T-helper 1 cell treated with Interleukin-12 subunit alpha and Interleukin-12 subunit beta and Interleukin-4 antibody, amounts not matched to agents 30 μg/mL and 1 μg/mL, for 36 hours (primary cell): Measurements from ENCODE around the gene MAP4.

Source experiments
- H3K27ac Mint-ChIP-seq: one replicate; pipeline ENCODE4 v1.8.0; 2021; ENCODE audit warnings: mild to moderate bottlenecking, mixed read lengths
- H3K27me3 Mint-ChIP-seq: one replicate; pipeline ENCODE4 v1.8.0; 2021; ENCODE audit warnings: low read depth, mixed read lengths
- H3K36me3 Mint-ChIP-seq: one replicate; pipeline ENCODE4 v1.8.0; 2021; ENCODE audit warnings: low read depth, mixed read lengths
- H3K4me1 Mint-ChIP-seq: one replicate; pipeline ENCODE4 v1.8.0; 2021; ENCODE audit warnings: low read depth, mixed read lengths
- H3K4me3 Mint-ChIP-seq: one replicate; pipeline ENCODE4 v1.8.0; 2021; ENCODE audit warnings: mild to moderate bottlenecking, moderate library complexity, mixed read lengths
- H3K9me3 Mint-ChIP-seq: one replicate; pipeline ENCODE4 v1.8.0; 2021; ENCODE audit warnings: mixed read lengths

The MAP4 gene

DNA sequence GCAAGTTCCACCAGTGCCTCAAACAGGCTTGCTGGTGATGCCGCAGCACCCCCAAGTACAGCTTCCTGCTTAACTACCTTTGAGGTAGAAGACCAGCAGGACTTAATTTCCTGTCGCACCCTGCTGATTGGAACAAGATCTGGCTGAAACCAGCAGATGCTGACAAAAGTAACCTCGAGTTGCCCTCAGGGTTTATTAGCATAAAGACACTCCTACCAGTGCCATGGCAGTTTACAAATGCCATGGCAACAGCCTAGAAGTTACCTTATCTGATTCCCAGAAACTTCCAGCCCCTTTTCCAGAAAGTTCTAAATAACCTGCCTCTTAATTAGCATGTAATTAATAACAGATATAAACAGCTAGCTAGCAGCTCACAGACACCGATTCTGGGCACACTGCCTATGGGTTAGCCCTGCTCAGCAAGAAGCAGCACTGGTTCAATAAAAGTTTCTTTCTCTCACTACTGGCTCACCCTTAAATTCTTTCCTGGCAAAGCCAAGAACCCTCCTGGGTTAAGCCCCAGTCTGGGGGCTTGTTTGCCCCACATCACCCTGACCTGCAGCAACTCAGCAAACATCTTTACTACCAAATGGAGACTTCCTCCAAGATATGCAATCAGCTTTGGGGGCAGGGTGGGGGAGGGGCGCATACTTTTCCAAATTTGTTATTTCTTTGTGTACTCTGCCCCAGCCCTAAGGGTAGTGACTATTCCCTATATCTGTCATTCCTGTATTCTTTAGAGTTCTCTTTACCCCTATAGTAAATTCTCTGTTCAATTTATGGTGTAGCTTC is 54.2 kb downstream of the MAP4 start:
- peak overlapping the region; percentile 81 for H3K27ac Mint-ChIP-seq
- H3K27me3 Mint-ChIP-seq, result no peaks in the 10 kb centered on the region
- peak overlapping the region; percentile 26 for H3K4me3 Mint-ChIP-seq
- H3K9me3 Mint-ChIP-seq, result no peaks in the 10 kb centered on the region
- H3K4me1 Mint-ChIP-seq, result peaks cover 19% of the 10 kb centered on the region
- peaks cover 4% of the 10 kb centered on the region for H3K36me3 Mint-ChIP-seq

DNA sequence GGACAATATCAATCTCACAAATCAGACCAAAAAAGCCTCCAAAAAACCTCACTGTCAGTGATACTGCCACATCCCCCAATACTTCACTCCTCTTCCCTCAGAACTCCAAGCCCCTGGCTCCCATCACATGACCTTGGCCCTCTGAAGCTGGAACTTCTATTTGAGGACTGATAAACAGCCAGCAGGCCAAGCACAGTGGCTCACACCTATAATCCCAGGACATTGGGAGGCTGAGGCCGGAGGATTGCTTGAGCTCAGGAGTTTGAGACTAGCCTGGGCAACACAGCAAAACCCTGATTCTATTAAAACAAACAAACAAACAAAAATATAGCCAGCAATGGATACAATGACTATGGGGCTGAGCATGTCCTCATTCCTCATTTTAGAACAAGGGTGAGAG is 55.2 kb downstream of the MAP4 start:
- no peaks in the 10 kb centered on the region for H3K27me3 Mint-ChIP-seq
- H3K36me3 Mint-ChIP-seq, result peaks cover 4% of the 10 kb centered on the region
- H3K4me1 Mint-ChIP-seq, result peaks cover 19% of the 10 kb centered on the region
- no peaks in the 10 kb centered on the region for H3K9me3 Mint-ChIP-seq
- H3K4me3 Mint-ChIP-seq, result no peak overlapping the region
- peak overlapping the region; percentile 23 for H3K27ac Mint-ChIP-seq

DNA sequence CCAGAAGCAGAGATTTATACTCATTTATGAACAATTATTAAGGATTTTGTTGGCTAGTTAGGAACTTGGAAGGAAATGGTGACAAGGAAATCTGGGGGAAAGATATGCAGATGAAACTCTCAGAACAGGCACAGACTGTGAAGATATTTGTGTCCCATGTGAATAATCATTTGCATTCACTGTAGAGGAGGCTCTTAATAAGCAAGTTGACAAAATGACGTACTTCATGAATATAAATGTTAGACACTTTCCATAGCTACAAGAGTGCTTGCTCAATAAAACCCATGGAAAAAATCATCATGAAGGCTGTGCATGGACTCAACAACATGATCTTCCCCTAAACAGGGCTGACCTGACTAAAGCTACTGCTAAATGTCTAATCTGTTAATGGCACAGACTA is 59.7 kb downstream of the MAP4 start:
- Mint-ChIP-seq H3K4me1 (peaks cover 5% of the 10 kb centered on the region), H3K36me3 (peaks cover 3% of the 10 kb centered on the region), H3K27ac (no peak overlapping the region), H3K27me3 (no peaks in the 10 kb centered on the region), H3K9me3 (no peaks in the 10 kb centered on the region), H3K4me3 (no peak overlapping the region)

DNA sequence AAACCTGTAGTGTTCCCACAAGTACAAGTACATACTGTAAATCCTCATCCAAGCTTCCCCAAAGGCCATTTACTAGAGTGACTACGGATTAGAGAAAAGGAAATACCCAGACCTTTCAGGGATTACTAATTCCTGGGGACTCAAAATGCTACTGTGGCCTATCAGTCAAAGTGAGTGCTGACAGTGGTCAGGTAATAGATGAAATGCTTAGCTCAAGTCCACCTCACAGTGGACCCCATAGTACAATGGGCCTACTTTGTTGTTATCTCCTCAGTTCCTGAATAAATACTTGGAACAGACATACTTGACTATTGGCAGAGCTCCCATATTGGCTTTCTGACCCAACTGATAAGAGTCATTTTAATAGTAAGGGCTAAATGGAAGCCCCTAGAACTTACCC is 61.6 kb downstream of the MAP4 start:
- Mint-ChIP-seq H3K4me1 (no peaks in the 10 kb centered on the region), H3K9me3 (no peaks in the 10 kb centered on the region), H3K27me3 (no peaks in the 10 kb centered on the region), H3K36me3 (no peaks in the 10 kb centered on the region), H3K27ac (no peak overlapping the region), H3K4me3 (no peak overlapping the region)

DNA sequence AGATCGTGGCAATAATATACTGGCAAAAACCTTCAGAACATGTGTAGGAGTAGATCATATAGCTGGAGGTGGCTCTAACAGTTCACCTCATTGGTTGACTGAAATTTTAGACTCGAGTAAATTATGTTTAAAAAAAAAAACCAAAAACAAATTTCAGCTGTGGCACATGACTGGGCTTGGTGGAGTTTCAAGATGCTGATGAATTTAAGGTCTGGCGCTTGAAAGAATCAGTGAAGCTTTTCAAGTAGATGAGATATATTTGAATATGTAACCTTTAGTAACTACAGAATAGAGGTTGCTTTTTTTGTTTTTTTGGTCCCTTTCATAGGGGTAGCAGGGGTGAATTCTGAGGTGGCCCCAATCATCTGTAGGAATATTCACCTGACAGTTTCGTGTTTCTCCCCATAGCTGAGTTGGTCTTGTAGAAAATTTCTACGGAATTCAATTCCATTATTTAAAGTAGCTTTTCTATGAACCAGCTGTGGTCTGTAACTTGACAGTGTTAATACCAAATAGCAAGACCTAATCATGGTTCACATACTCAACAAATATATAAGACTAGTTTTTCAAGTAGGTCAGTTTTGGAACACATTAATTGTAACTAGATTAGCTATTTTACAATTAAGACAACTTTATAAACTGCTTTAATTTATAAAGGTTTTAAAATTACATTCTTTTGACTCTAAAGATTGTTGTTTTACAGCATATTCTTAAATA is 65.6 kb downstream of the MAP4 start:
- Mint-ChIP-seq H3K27ac (no peak overlapping the region), H3K4me3 (no peak overlapping the region), H3K36me3 (no peaks in the 10 kb centered on the region), H3K4me1 (no peaks in the 10 kb centered on the region), H3K27me3 (no peaks in the 10 kb centered on the region), H3K9me3 (no peaks in the 10 kb centered on the region)

DNA sequence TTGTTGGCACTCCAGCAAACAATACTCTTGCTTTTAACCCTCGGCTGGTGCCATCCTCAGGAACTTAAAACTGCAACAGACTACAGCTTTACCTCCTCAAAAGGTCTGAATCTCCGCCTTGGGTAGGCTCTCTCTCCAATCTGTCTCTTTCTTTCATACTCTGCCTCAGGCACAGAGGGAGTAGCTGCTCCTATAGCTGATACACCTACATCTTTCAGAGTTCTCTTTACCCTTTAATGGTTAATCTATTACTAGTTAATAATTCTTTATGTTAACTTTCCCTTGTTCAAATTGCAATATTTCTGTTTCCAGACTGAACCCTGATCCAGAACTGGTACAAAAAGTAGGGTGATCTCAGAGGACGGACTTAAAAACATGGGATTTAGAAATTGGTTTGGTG is 66.2 kb downstream of the MAP4 start:
- Mint-ChIP-seq H3K27ac (no peak overlapping the region), H3K36me3 (no peaks in the 10 kb centered on the region)

DNA sequence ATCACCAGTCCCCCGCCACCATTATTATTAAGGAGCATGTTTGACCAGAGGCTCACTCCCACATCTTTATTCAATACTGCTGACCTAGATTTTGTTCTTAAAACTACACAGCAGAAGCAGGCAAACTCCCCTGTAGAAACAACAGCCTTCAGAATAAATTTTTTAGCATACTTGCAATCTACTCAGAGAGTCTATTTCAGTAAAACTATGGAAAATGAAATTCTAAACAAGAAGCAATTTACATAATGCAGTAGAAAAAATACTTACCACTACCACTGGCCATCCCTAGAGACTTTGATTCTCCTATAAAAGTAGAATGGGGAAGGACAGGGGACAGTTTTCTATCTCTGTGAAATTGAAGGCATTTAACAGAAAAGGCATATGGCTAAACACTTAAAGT is 76.0 kb downstream of the MAP4 start:
- Mint-ChIP-seq H3K4me1 (no peaks in the 10 kb centered on the region), H3K27ac (no peak overlapping the region), H3K4me3 (no peak overlapping the region), H3K36me3 (no peaks in the 10 kb centered on the region), H3K27me3 (no peaks in the 10 kb centered on the region), H3K9me3 (no peaks in the 10 kb centered on the region)

More for the DNA sequence above, 66.2 kb downstream of the MAP4 start:
- H3K4me1 Mint-ChIP-seq, result no peaks in the 10 kb centered on the region
- H3K27me3 Mint-ChIP-seq, result no peaks in the 10 kb centered on the region
- H3K9me3 Mint-ChIP-seq, result no peaks in the 10 kb centered on the region
- no peak overlapping the region for H3K4me3 Mint-ChIP-seq

DNA sequence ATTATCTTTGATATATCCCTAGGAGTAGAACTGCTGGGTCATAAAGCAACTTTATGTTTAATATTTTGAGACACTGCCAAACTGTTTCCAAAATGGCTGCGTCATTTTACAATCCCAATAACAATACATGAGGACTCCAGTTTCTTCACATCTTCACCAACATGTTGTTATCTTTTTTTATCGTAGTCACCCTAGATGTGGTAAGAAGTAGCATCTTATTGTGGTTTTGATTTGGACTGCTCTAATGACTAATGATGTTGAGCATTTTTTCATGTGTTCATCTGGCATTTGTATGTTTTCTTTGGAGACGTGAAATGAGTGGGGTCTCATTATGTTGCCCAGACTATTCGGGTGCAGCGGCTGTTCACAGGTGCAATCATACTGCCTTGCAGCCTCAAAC is 83.8 kb downstream of the MAP4 start:
- Mint-ChIP-seq H3K4me3 (no peak overlapping the region), H3K9me3 (no peaks in the 10 kb centered on the region), H3K4me1 (peaks cover 2% of the 10 kb centered on the region), H3K27me3 (no peaks in the 10 kb centered on the region), H3K36me3 (no peaks in the 10 kb centered on the region), H3K27ac (no peak overlapping the region)

DNA sequence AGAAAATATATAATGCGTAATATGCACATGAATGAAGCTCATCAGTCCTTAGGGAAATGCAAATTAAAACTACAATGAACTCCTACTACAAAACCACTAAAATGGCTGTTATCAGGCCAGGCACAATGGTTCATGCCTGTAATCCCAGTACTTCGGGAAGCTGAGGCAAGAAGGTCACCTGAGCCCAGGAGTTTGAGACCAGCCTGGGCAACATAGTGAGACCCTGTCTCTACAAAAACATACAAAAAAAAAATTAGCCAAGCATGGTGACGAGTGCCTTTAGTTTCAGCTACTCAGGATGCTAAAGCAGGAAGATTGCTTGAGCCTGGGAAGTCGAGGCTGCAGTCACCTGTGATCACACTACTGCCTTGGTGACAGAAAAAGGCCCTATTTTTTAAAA is 85.2 kb downstream of the MAP4 start:
- H3K4me3 Mint-ChIP-seq, result no peak overlapping the region
- H3K36me3 Mint-ChIP-seq, result peaks cover 5% of the 10 kb centered on the region
- H3K4me1 Mint-ChIP-seq, result peaks cover 2% of the 10 kb centered on the region
- H3K27me3 Mint-ChIP-seq, result no peaks in the 10 kb centered on the region
- H3K27ac Mint-ChIP-seq, result no peak overlapping the region
- H3K9me3 Mint-ChIP-seq, result no peaks in the 10 kb centered on the region

DNA sequence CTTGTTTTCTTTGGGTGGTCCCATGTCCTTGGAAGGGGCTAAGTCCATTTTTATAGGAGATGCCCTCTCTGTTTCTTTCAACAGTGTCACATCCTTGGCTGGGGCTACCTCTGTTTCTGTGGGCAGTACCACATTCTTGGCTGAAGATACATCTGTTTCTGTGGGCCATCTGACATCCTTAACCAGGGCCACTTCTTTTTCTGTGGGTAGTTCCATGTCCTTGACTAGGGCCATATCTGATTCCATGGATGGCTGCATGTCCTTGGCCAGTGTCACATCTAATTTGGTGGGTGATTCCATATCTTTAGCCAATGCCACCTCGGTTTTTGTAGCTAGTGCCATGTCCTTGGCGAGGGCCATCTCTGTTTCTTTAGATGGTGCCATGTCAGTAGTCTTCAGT is 99.5 kb downstream of the MAP4 start:
- Mint-ChIP-seq H3K36me3 (peaks cover 31% of the 10 kb centered on the region), H3K27ac (no peak overlapping the region), H3K9me3 (no peaks in the 10 kb centered on the region), H3K27me3 (no peaks in the 10 kb centered on the region), H3K4me3 (no peak overlapping the region), H3K4me1 (no peaks in the 10 kb centered on the region)

DNA sequence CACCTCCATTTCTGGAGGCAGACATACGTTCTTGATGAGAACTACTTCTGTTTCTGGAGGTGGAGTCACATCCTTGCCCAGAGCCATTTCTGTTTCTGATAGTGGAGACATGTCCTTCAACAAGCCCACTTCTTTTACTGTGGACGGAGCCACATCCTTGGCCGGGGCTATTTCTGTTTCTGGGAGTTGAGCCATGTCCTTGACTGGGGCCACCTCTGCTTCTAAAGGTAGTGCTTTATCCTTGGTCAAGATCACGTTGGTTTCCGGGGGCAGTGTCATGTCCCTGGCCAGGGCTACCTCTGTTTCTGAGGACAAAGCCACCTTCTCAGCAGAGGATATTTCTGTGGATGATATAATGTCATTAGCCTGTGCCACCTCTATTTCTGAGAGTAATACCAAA is 100.0 kb downstream of the MAP4 start:
- Mint-ChIP-seq H3K36me3 (peaks cover 32% of the 10 kb centered on the region), H3K4me1 (peaks cover 2% of the 10 kb centered on the region)

DNA sequence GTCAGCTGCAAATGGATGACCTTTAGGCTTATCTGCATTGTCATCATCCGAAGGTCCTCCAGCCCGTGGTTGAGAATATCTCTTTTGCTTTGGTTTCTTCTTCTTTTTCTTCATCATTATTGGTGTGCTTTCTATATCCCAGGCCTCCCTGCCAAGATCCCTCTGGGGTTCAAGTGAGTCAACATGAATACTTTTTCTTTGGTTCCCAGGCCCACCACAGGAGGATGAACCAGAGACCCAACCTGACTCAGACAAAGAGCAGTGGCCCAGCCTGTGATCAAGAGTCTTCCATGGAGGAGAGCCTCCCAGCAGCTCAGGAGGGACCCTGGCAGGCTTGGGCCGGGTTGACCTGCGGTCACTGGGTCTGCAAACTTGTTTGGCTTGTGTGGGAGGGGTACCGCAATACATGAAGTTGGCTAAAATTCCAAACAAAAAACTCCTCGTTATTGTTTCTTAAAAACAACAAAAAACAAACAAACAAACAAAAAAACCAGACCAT is 104.2 kb downstream of the MAP4 start:
- H3K27me3 Mint-ChIP-seq, result no peaks in the 10 kb centered on the region
- peaks cover 2% of the 10 kb centered on the region for H3K4me1 Mint-ChIP-seq
- no peak overlapping the region for H3K4me3 Mint-ChIP-seq
- no peak overlapping the region for H3K27ac Mint-ChIP-seq
- H3K36me3 Mint-ChIP-seq, result peaks cover 38% of the 10 kb centered on the region
- no peaks in the 10 kb centered on the region for H3K9me3 Mint-ChIP-seq

More for the DNA sequence above, 100.0 kb downstream of the MAP4 start:
- no peak overlapping the region for H3K4me3 Mint-ChIP-seq
- no peak overlapping the region for H3K27ac Mint-ChIP-seq
- H3K9me3 Mint-ChIP-seq, result no peaks in the 10 kb centered on the region
- no peaks in the 10 kb centered on the region for H3K27me3 Mint-ChIP-seq

DNA sequence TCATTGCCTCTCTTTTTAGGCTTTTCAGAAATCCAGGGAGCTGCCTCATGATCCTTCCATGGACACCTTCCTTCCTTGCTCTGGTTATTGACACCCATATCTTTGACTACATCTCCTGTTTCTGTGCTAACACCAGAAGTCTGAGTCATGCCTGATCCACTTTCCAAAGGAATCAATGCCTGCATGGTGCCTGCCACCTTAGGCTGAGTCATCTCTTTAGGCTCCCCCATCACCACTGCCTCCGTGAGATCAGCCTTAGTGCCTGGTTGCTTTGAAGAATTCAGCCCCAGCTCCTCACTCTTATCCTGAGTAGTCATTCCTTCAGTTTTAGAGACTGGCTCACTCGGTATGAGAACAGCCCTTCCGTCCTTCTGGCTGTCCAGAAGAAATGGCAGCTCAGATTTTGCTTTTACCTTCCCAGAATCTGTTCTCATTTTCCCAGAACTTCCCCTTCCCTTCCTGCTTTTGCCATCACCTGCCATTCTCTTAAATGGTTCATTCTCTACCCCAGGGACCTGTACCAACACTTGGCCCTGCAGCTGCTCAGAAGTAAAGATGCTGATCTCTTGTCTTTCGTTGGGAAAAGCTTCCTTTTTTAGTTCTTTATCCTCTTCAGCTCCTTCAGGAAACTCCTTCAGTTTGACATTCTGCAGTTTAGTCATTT is 105.3 kb downstream of the MAP4 start:
- Mint-ChIP-seq H3K36me3 (peaks cover 33% of the 10 kb centered on the region), H3K27ac (no peak overlapping the region), H3K27me3 (no peaks in the 10 kb centered on the region)

DNA sequence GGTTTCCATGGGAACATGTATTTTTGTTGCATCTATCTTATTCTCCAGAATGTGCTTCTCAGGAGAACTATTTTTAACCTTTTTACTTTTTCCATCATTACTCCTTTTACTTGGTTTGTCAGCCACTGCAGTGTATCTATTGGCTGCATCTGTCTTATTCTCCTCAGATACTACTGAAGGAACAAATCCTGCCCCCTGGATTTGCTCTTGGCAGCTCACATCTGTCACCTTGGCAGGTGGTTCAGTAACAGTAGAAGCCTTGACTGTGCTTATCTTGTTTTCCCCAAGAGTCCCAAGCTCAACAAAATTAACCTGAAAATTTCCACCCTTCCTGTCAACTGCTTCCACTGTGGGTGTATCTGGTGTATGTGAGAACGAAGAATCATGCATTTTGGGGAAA is 106.0 kb downstream of the MAP4 start:
- no peaks in the 10 kb centered on the region for H3K27me3 Mint-ChIP-seq
- peaks cover 2% of the 10 kb centered on the region for H3K4me1 Mint-ChIP-seq
- H3K9me3 Mint-ChIP-seq, result no peaks in the 10 kb centered on the region
- H3K4me3 Mint-ChIP-seq, result no peak overlapping the region
- H3K27ac Mint-ChIP-seq, result no peak overlapping the region
- H3K36me3 Mint-ChIP-seq, result peaks cover 29% of the 10 kb centered on the region

More for the DNA sequence above, 105.3 kb downstream of the MAP4 start:
- H3K4me3 Mint-ChIP-seq, result no peak overlapping the region
- H3K4me1 Mint-ChIP-seq, result peaks cover 2% of the 10 kb centered on the region
- H3K9me3 Mint-ChIP-seq, result no peaks in the 10 kb centered on the region

DNA sequence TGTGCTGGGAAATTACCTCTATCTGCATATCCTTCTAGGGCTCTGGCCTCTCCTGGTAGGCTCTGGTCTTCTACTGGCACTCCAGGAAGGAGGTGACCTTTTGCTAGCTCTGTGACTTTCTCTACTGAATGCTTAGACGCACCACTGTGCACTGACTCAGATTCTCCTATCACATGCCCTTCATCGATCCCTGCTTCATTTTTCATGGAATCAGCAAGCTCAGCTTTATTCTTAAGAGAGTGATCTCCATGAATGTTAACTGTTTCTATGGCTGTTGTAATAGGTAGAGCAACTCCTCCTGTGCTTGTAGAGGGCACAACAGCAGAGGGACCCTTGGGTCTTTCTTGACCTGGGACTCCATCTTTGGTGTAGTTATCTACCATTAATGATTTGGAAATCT is 106.6 kb downstream of the MAP4 start:
- Mint-ChIP-seq H3K27me3 (no peaks in the 10 kb centered on the region), H3K4me1 (peaks cover 2% of the 10 kb centered on the region), H3K4me3 (no peak overlapping the region), H3K27ac (no peak overlapping the region), H3K9me3 (no peaks in the 10 kb centered on the region), H3K36me3 (peaks cover 26% of the 10 kb centered on the region)
